Prostate gland (tissue), 2 donors: ENCODE measurements around the gene HTR3B.
"Not testable (repeated sequence)": the region's sequence is repeated elsewhere in the genome, so short reads cannot be mapped to it uniquely, and the experiment has no call there.

Experiments
- POLR2A ChIP-seq: fragments of 450-650 bp; IDR thresholded peaks from one replicate; pipeline ENCODE4 v1.6.1; 2016; ENCODE audit warnings: antibody characterized with exemption, mild to moderate bottlenecking
- POLR2AphosphoS5 ChIP-seq: sonication (generic); formaldehyde crosslinking; IDR thresholded peaks from one replicate; pipeline ENCODE4 v1.6.1; 2017; ENCODE audit warnings: antibody characterized with exemption
- TF ChIP-seq, protein P1 (sequence below), 4 experiments: fragments of 200-600 bp in 2 of 4; fragments of 450-650 bp in 2 of 4; sonication (generic) in 2 of 4; IDR thresholded peaks; 1 replicate in 3 of 4; 2 replicates in 1 of 4; pipeline ENCODE4 v1.5.1; 2016 to 2019; ENCODE audit warnings: antibody characterized with exemption in 4 of 4, mild to moderate bottlenecking in 2 of 4, moderate library complexity in 2 of 4

- TF ChIP-seq, protein P1, sequence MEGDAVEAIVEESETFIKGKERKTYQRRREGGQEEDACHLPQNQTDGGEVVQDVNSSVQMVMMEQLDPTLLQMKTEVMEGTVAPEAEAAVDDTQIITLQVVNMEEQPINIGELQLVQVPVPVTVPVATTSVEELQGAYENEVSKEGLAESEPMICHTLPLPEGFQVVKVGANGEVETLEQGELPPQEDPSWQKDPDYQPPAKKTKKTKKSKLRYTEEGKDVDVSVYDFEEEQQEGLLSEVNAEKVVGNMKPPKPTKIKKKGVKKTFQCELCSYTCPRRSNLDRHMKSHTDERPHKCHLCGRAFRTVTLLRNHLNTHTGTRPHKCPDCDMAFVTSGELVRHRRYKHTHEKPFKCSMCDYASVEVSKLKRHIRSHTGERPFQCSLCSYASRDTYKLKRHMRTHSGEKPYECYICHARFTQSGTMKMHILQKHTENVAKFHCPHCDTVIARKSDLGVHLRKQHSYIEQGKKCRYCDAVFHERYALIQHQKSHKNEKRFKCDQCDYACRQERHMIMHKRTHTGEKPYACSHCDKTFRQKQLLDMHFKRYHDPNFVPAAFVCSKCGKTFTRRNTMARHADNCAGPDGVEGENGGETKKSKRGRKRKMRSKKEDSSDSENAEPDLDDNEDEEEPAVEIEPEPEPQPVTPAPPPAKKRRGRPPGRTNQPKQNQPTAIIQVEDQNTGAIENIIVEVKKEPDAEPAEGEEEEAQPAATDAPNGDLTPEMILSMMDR (IDR thresholded peaks at IDR 0.05) = not testable (repeated sequence)
- TF ChIP-seq POLR2A, POLR2AphosphoS5: not testable (repeated sequence)
Measured at GRCh38 chr11:113946162-113946561, 41.6 kb downstream of the HTR3B start.
